GM19397 (cell line): Measurements from ENCODE around the gene PDK2.
A peak's percentile ranks its signal among the peaks of the same experiment; 100 is the strongest.

Experiments
- ATAC-seq: cut with Tn5 transposase; IDR thresholded peaks from one replicate; pipeline ENCODE4 v1.9.1; 2021; ENCODE audit warnings: mild to moderate bottlenecking, moderate library complexity; ENCODE audit not compliant: unreplicated experiment

PDK2 gene

DNA sequence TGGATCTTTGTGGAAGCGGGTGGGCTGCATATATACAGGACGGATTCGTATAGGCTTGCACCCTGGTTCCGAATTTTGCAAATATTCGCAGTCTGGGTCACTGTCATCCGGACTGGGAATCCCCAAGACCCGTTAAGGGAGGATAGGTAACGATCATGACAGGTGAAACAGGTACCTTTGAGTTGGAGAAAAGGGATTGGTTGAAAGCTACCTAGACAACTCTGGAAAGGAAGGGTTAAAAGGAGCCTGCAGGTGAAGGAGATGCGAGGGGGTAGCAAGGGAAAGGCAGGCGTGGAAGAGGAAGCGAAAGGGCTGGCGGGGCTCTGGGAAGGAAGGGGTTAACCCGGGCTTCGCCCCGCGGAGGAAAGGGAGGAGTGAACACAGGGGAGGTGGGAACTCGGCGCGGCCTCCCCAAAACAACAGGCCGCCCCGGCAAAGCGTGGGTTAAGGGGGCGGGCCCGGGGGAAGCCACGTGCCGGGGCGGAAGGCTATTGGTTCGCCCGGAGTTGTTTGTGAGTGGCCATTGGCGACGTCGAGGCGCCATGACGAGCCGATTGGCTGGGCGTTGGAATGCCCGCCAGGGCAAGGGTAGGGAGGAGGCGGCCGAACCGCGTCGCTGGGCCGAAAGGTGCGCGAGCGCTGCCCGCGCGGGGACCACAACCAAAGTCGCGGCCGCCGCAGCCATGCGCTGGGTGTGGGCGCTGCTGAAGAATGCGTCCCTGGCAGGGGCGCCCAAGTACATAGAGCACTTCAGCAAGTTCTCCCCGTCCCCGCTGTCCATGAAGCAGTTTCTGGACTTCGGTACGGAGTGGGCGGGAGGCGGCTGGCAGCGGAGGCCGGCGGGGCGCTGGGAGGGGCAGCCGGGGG lies at the start of gene PDK2:
Gene PDK2 (plus strand): TSS at position 599 of the 867 bp plus-strand sequence. CDS start 85 bp downstream, at position 684.
- peak; percentile 90 for ATAC-seq

DNA sequence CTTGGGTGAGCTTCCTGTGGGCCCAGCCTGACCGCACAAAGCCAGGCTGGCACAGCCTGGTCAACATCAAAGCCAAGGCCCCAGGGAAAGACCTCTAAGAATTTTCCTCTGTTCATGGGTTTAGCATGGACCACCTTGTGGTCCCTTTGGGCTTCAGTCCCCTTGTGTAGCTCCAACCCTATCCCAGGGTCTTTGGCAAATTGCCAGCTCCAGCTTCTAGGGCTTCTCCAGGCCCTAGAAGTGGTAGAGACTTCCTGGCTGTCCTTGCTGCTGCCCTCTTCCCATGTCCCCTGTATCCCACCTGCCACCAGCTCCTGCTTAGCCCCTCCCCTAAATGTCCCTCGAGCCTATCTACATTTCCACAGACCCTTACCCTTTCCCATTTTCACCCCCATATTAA lies 49.0 kb upstream of the PDK2 start:
- ATAC-seq = no peak

DNA sequence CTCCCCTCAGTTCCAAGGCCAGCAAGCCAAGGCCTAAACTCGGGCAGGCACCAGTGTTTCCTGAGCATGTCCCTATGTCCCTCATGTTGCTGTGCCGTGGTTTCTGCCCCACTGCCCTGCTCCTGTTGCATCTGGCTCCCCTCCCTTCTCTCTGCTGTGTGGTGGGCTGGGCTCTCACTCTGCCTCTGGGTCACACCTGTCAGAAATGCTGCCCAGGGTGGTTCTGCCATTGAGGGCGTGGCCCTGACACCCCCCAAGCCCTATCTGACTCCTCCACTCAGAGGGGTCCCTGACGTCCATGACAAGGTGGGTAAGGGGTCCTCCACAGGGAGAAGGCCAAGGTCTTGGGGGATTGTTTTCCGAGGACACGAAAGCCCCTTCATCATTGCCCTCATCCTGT lies 48.5 kb upstream of the PDK2 start:
- no peak for ATAC-seq

DNA sequence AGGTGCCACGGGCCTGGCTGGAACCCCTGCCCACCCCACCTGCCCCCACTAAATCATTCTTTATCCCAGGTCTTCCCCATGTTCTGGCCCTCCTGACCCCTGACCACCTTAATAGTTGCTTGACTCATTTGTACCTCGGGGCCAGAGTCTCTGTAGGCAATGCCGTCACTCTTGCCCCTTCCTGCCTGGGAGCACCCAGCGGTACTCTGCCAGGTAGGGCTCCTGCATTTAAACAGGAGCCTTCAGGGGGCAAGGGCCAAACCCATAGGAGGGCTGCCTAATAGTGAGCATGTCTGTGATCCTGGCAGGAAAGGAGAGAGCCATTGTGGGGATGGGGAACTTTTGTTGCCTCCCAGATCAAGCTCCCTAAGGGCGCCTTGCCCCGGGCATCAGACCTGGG lies 48.1 kb upstream of the PDK2 start:
- ATAC-seq = no peak

DNA sequence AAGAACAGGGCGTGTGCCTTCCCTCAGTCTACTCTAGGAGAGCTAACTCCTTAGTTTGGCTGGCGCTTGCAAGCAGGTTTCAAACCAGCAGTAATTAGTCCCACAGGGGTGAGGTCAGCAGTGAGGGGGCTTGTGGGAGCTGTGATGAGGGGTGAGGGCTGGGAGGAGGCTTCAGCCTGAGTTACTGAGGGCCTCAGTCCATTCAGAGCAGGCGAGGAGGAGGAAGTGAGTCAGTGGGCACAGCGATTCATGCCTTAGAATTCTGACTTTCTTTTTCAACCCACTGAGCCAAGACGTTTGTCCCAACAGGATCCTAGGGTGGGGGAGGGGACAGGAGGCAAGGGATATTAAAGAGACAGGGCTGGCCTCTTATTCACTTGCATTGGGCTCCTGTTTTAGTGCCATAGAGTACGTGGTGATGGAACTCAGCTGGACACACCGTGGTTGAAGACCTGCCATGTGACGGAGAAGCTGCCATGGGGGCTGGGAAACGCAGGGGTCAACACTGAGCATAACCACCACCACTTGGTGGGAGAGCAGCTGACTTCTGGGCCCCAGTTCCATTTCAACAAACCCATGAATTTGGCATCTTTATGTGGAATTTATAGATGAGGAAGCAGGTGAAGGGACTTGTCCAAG lies 47.5 kb upstream of the PDK2 start:
- ATAC-seq = no peak

DNA sequence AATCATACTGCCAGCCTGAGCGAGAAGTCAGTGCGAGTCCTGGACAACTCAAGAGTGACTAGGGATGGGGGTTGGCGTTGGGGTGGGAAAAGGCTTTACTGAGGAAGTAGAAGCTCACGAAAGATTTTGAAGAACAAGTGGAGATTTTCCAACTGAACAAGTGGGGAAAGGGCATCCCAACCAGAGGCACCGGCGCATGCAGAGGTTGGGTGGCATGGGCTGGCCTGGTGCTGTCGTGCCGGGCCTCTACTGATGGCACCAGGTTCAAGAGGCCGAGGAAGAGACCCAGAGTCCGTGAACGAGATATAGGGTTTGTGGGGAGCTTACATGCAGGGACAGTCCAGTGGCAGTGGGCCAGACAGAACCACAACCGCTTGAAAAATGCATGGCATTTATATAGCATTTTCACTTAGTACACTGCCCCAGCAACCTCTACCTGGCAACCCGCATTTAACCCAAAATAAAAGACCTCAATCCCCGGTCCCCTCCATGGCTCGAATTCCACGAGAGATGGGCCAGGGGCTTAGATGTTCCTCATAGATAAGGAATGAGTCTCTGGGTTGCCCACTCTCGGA lies 46.9 kb upstream of the PDK2 start:
- no peak for ATAC-seq

DNA sequence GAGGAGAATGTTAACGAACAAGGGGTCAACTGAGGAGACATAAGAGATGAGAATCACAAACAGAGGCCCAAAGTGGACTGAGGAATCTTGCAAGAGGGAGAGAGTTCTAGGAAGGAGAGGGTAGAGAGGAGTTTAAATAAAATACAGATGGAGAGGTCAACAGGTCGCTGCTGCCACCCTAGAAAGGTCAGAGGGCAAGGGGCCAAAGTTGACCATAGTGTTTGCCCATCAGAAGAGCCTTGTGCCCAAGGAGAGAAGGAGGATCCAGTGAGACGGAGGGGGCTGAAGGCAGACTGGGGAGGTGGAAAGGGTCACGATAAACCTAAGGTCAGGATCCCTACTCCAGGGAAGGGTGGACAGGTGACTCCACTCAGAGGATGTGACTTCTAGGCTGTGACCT lies 46.2 kb upstream of the PDK2 start:
- no peak for ATAC-seq

DNA sequence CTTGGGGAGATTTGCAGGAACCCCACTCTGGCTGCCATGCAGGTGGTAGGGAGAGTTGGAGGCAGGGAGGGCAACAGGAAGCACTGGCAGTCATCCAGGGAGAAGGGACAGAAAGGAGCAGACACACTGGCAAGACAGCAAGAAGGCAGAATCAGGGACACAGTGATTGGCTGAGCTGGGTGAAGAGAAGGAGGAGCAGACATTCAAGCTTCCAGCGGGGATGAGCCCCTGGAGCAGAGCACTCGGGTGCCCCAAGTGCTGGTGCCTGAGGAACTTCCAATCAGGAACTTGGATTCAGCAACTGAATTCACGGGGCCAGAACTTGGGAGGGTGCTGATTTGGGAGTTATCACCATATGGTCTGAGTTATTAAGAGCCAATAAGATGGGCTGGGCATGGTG lies 45.5 kb upstream of the PDK2 start:
- no peak for ATAC-seq

DNA sequence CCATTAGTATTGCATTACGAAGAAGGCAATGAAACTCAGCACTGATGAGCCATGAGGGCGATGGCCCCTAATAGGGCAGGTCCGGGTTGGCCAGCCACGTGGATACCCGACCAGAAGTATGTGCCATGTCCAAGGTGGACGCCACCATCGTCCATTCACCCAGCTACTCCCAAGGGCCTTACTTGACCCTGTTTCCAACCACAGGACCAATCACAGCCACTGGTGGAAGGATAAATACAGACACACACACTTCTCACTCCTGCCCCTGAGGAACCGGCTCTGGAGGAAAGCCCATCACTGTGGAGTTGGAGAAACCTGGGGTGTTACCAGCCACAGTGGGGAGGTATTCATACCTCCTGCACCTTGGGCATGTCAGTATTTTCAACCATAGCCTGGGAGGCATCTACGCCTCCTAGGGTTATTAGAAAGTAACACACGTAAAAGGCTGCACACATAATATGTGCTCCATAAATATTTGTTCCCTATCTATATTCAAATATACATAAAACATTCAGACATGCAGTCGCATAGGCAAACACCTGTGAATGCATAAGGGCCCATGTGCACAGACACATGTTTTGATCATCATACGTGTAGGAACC lies 44.6 kb upstream of the PDK2 start:
- ATAC-seq = no peak

DNA sequence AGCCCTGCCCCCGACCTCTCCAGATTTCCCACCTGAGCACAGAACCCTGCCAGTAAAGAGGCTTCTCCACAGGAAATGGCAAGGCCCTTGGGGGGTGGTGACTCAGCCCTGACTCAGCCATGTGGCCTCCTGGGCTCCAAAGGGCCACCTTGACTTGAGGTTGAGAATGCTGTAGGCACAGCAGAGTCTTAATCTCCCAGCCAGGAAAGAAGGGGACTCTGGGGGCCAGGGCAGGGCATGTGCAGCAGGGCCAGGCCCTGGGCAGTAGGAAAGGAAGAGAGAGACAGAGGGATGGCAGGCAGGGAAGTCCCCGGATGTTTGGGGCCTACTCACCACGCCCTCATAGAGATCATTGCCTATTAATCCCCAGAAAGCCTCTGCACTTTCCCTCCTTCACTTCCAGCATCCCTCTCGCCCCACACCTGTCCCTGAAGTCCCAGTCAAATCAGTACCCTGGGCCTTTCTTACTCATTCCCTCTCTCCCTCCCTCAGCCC lies 44.0 kb upstream of the PDK2 start:
- no peak for ATAC-seq

DNA sequence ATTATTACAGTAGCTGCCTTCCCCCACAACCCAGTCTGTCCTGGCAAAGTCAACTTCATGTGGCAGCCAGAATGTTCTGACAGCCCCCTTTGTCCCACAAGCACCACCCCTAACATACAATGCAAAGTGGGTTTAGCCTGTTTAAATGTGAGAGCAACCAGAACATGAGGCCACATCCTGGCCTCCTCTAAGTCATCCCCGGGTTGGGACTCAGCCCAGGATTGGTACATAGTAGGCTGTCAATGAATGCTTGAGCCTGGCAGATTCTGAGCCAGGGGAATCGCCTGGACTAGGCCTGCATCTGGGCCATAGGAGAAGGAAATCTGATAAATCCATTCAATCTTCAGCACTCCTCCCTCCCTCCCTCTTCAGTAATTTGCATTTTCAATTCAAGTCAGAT lies 43.5 kb upstream of the PDK2 start:
- no peak for ATAC-seq

DNA sequence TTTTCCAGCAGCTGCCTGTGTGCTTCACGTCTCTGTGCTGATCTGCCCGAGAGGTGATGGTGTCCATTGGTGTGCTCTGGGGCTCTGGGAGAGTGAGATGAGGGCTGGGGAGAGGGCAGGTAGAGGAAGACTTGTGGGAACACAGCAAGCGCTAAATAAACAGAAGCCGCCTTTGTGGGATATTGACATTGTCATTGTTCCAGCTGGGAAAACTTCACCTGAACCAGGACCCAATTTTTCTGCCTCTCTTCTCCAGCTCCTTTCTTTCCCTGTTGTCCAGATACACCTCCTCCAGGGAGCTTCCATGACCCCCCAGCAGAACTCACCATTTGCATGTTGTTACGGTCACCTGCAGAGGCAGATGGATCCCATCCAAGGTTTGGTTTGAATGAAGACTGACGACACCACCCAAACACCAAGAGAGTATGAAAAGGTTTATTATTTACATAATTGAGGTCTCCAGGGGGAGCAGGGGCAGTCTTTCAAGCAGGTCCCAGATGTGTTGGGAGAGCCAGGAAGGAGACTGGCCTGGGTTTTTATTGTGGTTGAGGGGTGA lies 42.8 kb upstream of the PDK2 start:
- no peak for ATAC-seq

DNA sequence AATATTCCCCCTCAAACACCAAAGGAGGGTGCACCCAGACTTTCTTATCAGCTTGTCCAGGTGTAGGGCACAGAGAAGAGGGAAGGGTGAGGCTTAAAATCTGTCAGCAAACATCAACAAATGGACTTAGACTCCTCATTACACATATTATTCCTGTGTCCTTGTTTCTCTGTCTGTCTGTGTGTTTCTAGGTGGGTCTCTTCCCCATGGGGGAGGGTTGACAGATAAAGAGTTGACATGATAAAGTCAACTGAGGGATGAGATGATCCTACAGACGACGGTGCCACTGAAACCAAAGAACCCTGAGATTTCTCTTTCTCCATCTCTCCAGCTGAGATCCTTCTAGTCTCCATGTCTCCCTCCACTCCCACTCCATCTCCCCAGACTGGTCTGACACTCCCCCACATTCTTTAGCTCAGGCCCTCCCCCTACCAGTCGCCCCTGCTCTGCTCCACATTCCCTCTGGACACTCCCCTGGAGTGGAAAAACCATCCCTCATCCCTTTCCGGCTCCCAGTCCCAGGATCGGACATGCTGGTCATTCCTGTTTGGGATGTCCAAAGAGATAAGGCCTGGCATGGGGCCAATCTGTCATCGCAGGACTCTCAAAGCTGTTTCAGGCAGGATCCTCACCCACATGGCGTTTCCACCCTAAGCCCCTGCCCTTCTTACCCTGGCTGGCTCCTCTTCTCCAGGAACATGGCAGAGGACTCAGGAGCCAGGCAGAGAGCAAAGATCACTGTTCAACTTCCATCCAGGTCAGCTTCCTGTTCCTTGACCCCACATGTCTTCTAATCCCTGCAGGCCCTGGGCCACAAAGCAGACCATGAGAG lies 42.1 kb upstream of the PDK2 start:
- no peak for ATAC-seq

DNA sequence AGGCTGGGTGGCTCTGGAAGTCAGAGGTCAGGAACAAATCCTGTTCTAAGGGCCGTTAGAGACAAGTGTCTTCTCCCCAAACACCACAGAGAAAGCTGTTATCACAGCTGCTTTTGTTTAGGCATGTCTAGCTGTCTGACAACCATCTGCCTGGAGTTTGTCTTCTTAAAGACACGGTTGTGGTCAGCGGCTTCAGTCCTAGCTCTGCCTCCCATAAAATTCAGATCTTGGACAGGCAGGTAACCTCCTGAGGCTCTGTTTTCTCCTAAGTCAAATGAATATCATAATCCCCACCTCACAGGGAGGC lies 41.5 kb upstream of the PDK2 start:
- ATAC-seq = no peak

DNA sequence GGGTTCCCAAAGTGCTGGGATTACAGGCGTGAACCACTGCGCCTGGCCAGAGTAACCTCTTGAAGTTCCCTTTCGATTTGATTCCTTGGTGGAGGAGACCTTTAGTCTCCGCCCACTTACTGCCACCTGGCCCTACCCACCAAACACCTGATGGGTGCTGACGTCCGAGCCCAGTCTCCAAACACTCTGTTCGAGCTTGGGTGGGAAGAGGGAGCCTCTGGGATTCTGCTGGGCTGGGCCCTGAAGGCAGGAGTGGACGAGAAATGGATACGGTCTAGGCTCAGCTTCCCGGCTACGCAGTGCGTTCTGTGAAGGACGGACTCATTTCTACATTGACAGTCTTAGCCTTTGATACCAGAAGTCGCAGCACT lies 40.1 kb upstream of the PDK2 start:
- no peak for ATAC-seq

DNA sequence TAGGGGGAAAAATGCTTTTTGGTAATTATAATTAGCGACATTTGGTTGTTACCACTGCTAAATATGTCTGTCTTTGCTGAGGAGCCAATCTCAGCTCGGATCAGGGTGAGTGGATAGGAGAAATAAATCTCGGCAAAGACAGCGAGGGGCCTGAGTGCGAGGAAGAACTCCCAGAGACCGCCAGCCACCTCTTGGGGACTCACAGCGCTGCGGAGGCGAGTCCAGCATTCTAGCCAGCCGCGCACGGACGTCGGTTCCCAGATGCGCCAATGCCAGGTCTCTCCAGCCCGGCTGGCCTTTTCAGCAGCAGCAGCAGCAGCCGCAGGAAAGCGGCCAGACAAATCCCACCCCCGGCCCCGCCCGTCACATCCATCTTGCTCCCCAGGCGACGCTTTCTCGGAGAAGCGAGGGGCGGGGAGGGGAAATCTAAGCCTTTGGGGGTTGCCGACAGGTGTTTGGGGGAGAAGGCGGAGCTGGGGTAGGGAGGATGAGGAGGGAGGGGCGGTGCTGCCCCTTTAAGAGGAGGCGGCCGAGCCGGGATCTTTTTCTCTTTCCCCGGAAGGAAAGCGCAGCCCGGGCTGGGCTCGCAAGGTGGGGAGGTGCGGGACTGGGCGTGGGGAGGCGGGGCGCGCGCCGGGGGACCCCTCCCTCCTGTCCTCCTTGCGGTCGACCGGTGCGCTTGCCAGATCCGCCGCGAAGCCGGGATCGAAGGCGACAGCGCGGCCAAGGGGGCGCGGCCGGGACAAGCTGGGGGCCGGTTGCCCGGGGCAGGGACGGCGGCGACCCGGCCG lies 39.5 kb upstream of the PDK2 start, which contains the start of gene ITGA3:
Gene ITGA3 (plus strand): TSS at position 685 of the 791 bp plus-strand sequence. CDS start 330 bp downstream, outside the sequence.
- ATAC-seq = peak; percentile 43

DNA sequence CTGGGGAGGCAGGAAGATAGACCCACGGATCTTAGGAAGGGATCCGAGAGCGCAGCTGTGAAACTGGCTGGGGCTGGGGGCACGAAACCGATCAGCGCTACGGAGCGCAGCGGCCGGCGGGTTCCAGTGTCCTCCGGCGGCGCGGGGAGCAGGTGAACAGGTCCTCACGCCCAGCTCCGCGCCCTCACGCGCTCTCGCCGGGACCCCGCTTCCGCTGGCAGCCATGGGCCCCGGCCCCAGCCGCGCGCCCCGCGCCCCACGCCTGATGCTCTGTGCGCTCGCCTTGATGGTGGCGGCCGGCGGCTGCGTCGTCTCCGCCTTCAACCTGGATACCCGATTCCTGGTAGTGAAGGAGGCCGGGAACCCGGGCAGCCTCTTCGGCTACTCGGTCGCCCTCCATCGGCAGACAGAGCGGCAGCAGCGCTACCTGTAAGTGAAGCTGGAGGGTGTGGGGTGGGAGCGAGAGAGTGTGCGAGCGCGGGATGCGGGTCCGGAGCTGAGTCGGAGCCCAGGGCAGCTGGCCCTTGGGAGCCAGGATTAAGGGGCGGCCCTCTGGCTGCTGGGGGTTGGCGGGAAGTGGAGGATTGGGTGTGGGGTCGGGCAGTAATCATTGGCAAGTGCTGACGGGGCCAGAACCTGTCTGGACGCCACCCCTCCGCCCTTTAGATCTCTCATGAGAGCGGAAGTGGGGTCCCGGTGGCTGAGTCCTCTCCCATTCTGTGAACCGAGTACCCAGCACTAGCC lies 38.8 kb upstream of the PDK2 start:
- ATAC-seq = peak; percentile 48

DNA sequence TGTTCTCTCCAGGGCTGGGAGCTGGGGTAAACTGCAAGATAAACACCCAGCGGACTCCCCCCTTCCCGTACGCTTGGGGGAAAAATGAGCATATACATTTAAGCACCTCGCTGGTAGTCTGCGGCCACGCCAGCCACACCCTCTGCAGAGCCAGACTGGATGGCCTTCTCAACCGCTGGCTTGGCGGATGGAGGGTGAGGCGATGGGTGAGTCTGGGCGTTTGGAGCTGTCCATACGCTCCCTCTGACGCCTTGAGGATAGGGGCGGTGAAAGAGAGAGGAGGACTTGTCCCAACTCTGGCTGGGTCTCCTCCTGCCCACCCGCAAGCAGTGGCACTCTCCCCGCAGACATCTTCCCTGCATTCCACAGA lies 38.2 kb upstream of the PDK2 start:
- no peak for ATAC-seq

DNA sequence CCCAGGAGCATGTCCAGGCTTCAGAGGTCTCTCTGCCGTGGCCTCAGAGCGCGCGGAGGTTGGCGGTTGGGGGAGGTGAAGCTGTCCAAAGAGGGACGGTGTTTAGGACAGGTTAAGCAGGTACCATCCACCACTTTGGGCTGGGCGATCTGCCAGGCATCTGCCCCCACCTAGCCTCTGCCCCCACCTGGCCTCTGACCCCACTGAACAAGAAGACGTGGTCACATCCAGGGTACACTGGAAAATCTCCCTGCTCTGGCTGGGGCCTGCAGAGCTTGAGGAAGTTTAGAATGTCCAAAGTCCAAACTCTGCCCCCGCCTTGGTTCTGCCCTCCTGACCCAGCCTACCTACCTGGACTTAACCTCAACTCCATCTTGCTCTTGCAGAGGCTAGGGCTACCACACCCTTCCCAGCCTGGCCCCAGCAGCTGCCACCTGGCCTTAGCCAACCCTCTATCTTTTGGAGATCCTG lies 37.6 kb upstream of the PDK2 start:
- ATAC-seq = no peak
